ENCODE measurements around the gene RAB34.

Gene RAB34

DNA sequence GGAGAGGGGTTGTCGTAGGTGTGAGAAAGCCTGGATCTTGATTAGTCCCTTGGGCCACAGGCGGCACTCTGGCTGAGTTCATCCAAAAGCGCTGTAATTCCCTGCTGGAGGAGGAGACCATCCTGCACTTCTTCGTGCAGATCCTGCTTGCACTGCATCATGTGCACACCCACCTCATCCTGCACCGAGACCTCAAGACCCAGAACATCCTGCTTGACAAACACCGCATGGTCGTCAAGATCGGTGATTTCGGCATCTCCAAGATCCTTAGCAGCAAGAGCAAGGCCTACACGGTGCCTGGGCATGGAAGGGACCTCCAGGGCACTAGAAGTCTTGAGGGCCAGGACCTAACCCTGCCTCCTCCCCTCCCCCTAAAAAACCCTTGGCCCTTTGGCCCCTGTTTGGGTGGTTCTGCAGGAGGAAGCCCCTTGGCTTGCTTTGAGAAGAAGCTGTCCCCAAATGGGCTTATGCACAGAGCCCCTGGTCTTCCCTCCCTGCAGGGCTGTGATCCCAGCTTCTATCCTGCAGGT, 17.1 kb upstream of the RAB34 start:
- Histone ChIP-seq H3K9me2 (replicated peaks; ENCODE audit: insufficient read depth, low read length) (no peaks in the 10 kb centered on the region), H3K9me3 (ENCODE audit: insufficient read depth, low read length) (peaks cover 6% of the 10 kb centered on the region; the same call in 1 of the 2 replicates), H3K4me3 (ENCODE audit: insufficient read depth, low read length, poor library complexity, severe bottlenecking) (no peak overlapping the region), H4K20me1 (ENCODE audit: low read depth, low read length) (no peaks in the 10 kb centered on the region), H3K27ac (ENCODE audit: low read depth, low read length) (peak overlapping the region; percentile 70), H3K36me3 (ENCODE audit: low read length) (peaks cover 10% of the 10 kb centered on the region; the same call in 1 of the 2 replicates), H3F3A (ENCODE audit: insufficient read depth) (peaks cover 40% of the 10 kb centered on the region), H2AFZ (ENCODE audit: low read depth, low read length, severe bottlenecking) (no peak overlapping the region), H3K4me2 (ENCODE audit: low read depth, low read length, poor library complexity, severe bottlenecking) (no peak overlapping the region), H3K79me2 (ENCODE audit: insufficient read depth, low read length) (peaks cover 3% of the 10 kb centered on the region; the same call in 1 of the 2 replicates), H3K27me3 (ENCODE audit: low read length) (no peaks in the 10 kb centered on the region), H3K9ac (ENCODE audit: low read length) (no peak overlapping the region)
- no peak for TF ChIP-seq EZH2phosphoT487 (conservative IDR thresholded peaks at IDR 0.05; ENCODE audit: low read length)
- TF ChIP-seq, protein P1, sequence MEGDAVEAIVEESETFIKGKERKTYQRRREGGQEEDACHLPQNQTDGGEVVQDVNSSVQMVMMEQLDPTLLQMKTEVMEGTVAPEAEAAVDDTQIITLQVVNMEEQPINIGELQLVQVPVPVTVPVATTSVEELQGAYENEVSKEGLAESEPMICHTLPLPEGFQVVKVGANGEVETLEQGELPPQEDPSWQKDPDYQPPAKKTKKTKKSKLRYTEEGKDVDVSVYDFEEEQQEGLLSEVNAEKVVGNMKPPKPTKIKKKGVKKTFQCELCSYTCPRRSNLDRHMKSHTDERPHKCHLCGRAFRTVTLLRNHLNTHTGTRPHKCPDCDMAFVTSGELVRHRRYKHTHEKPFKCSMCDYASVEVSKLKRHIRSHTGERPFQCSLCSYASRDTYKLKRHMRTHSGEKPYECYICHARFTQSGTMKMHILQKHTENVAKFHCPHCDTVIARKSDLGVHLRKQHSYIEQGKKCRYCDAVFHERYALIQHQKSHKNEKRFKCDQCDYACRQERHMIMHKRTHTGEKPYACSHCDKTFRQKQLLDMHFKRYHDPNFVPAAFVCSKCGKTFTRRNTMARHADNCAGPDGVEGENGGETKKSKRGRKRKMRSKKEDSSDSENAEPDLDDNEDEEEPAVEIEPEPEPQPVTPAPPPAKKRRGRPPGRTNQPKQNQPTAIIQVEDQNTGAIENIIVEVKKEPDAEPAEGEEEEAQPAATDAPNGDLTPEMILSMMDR (IDR thresholded peaks at IDR 0.05; ENCODE audit: insufficient read depth, low read length, poor library complexity, severe bottlenecking), result no peak

DNA sequence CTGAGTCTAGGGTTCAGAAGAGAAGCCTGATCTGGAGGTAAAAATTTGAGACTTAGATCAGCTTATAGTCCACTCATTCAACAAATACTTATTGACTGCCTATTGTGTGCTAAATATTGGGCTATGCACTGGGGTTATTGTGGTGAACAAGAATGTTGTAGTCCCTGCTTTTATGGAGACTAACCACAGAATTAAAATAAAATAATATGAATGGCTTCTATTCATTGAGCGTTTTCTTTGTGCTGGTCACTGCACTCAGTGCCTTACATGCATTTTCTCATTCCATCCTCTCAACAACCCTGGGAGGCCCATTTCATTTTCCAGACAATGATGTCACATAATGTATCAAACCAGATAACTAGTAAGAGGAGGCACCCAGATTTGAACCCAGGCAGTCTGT, 15.7 kb upstream of the RAB34 start:
- Histone ChIP-seq H3K27me3 (ENCODE audit: low read length) (no peaks in the 10 kb centered on the region), H3K9me2 (replicated peaks; ENCODE audit: insufficient read depth, low read length) (no peaks in the 10 kb centered on the region), H3K36me3 (ENCODE audit: low read length) (peaks cover 10% of the 10 kb centered on the region; the same call in 1 of the 2 replicates), H2AFZ (ENCODE audit: low read depth, low read length, severe bottlenecking) (no peak overlapping the region), H3K4me2 (ENCODE audit: low read depth, low read length, poor library complexity, severe bottlenecking) (peak overlapping the region; percentile 11), H3F3A (ENCODE audit: insufficient read depth) (peaks cover 37% of the 10 kb centered on the region), H3K4me3 (ENCODE audit: insufficient read depth, low read length, poor library complexity, severe bottlenecking) (no peak overlapping the region), H4K20me1 (ENCODE audit: low read depth, low read length) (no peaks in the 10 kb centered on the region), H3K9ac (ENCODE audit: low read length) (peak overlapping the region; percentile 15; the same call in 1 of the 2 replicates), H3K27ac (ENCODE audit: low read depth, low read length) (peak overlapping the region; percentile 70), H3K79me2 (ENCODE audit: insufficient read depth, low read length) (peaks cover 6% of the 10 kb centered on the region; the same call in 1 of the 2 replicates), H3K9me3 (ENCODE audit: insufficient read depth, low read length) (peaks cover 6% of the 10 kb centered on the region; the same call in 1 of the 2 replicates)
- TF ChIP-seq, protein P1 (IDR thresholded peaks at IDR 0.05; ENCODE audit: insufficient read depth, low read length, poor library complexity, severe bottlenecking), result no peak

DNA sequence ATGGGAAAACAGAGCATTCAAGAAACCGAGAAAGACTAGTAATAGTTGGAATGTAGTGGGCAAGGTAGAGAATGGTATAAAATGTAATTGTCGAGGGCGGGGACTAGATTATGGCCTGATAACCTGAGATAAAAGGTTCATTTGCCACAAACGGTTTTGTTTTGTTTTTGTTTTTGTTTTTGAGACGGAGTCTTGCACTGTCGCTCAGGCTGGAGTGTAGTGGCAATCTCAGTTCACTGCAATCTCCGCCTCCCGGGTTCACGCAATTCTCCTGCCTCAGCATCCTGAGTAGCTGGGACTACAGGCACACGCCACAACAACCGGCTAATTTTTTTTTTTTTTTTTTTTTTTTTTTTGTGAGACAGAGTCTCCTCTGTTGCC, 12.3 kb upstream of the RAB34 start:
- TF ChIP-seq, protein P1 (IDR thresholded peaks at IDR 0.05; ENCODE audit: insufficient read depth, low read length, poor library complexity, severe bottlenecking), result no peak
- no peak for TF ChIP-seq EZH2phosphoT487 (conservative IDR thresholded peaks at IDR 0.05; ENCODE audit: low read length)
- peaks cover 4% of the 10 kb centered on the region; the same call in 1 of the 2 replicates for H3K36me3 ChIP-seq (ENCODE audit: low read length)
- peak overlapping the region; percentile 96 for H3K4me2 ChIP-seq (ENCODE audit: low read depth, low read length, poor library complexity, severe bottlenecking)
- no peaks in the 10 kb centered on the region for H4K20me1 ChIP-seq (ENCODE audit: low read depth, low read length)
- H3K4me3 ChIP-seq (ENCODE audit: insufficient read depth, low read length, poor library complexity, severe bottlenecking), result no peak overlapping the region
- no peak overlapping the region for H2AFZ ChIP-seq (ENCODE audit: low read depth, low read length, severe bottlenecking)
- no peaks in the 10 kb centered on the region; the same call in 1 of the 2 replicates for H3K9me3 ChIP-seq (ENCODE audit: insufficient read depth, low read length)
- peak overlapping the region; percentile 100 for H3K27ac ChIP-seq (ENCODE audit: low read depth, low read length)
- peaks cover 45% of the 10 kb centered on the region for H3F3A ChIP-seq (ENCODE audit: insufficient read depth)
- no peaks in the 10 kb centered on the region for H3K27me3 ChIP-seq (ENCODE audit: low read length)
- 0 out of 2 replicates have a peak overlapping the region, but pooled peaks have one; percentile 82 for H3K9ac ChIP-seq (ENCODE audit: low read length)
- H3K9me2 ChIP-seq (replicated peaks; ENCODE audit: insufficient read depth, low read length), result no peaks in the 10 kb centered on the region
- peaks cover 14% of the 10 kb centered on the region; the same call in 1 of the 2 replicates for H3K79me2 ChIP-seq (ENCODE audit: insufficient read depth, low read length)

All from SU-DHL-6 (cell line).